NCI-H128 (cell line): Measurements from ENCODE around the gene C1GALT1.
"Not testable (repeated sequence)": the region's sequence is repeated elsewhere in the genome, so short reads cannot be mapped to it uniquely, and the experiment has no call there.

Source experiments
- DNase-seq: peaks from one replicate; lab custom pipeline; 2025; ENCODE audit not compliant: unreplicated experiment; lab: John Stamatoyannopoulos, UW

The C1GALT1 gene

DNA sequence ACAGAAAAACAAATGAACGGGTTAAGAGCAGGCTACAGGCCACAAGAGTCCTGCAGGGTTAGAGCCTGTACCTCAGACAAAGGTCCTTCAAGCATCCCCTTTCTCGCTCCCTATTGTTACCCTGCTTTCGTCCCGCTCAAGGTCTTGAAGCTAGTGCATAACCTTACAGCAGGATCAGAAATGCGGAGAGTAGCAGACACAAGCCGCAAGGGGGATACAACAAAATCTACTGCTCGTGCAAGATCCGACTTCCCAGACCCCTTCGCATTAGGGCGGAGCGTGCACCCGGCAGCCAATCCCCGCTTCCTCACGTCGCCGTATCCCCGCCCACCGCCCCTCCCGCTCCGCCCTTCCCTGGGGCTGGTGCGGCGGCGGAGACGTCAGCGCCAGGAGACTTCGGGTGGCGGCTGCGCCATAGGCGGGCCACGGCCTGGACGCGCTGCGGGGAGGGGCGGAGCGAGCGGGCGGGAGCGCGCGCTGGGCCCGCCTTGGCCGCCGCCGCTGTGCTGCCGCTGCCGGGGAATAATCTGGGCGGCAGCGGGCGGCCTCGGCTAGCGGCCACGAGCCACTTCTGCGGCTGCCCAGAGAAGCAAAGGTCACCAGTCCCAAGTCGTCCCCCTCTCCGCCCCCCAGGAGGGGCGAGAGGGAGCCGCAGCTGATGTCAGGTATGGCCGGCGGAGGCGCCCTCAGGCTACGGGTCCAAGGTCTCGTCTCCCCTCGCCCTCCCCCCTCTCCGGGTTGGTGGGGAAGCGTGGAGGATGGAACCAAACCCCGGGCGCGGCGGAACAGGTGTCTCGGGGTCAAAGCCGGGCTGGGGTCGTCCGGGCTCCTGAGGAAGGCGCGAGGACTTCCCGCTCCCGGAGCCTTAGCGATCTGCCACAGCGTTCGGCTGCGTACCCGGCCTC lies at the start of gene C1GALT1:
Gene C1GALT1 (plus strand): TSS at position 389 of the 905 bp plus-strand sequence. CDS start 51,776 bp downstream, outside the sequence.
- DNase-seq: peak; percentile 91

DNA sequence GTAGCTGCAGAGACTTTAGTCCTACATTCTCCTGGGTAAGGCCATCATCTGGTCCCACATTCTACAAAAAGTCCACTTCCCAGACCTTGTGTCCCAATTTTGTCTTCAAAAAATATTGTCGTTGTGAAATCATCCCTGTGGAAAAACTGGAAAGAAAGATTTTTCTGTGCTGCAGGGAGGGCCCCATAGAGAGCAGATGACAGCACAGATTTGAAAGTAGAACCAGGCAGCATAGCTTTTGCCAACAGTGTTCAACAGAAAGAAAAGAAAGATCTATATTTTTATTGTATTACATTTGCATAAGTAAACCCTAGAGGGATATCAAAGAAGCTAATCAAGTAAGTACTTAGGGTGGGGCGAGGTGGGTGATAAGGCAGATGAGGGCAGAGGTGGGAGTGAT lies 48.3 kb upstream of the C1GALT1 start:
- no peak for DNase-seq

DNA sequence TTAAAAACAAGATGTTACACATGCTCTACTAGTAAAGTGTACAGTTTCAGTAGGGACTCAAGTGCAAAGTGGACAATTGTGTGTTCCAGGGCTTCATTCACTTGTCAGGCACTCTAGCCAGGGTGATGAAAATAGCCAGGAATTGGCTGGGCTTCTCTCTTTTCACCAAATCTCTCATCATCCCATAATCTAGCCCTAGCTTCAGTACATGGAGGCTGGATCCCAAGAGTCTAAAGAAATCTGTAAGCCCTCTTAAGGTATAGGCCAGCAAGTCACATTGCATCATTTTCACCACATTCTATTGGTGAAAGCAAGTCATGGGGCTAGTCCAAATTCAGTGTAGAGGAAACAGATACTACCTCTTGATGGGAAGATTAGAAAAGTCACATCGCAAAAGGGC lies 47.3 kb upstream of the C1GALT1 start:
- no peak for DNase-seq

DNA sequence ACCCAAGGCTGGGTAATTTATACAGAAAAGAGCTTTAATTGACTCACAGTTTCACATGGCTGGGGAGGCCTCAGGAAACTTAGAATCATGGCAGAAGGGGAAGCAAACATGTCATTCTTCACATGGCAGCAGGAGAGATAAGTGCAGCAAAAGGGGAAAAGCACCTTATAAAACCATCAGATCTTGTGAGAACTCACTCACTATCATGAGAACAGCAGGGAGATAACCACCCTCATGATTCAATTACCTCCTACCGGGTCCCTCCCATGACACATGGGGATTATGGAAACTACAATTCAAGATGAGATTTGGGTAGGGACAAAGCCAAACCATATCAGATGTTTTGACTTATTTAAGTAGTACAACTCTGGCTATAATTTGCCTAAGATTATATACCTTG lies 46.4 kb upstream of the C1GALT1 start:
- DNase-seq: not testable (repeated sequence)

DNA sequence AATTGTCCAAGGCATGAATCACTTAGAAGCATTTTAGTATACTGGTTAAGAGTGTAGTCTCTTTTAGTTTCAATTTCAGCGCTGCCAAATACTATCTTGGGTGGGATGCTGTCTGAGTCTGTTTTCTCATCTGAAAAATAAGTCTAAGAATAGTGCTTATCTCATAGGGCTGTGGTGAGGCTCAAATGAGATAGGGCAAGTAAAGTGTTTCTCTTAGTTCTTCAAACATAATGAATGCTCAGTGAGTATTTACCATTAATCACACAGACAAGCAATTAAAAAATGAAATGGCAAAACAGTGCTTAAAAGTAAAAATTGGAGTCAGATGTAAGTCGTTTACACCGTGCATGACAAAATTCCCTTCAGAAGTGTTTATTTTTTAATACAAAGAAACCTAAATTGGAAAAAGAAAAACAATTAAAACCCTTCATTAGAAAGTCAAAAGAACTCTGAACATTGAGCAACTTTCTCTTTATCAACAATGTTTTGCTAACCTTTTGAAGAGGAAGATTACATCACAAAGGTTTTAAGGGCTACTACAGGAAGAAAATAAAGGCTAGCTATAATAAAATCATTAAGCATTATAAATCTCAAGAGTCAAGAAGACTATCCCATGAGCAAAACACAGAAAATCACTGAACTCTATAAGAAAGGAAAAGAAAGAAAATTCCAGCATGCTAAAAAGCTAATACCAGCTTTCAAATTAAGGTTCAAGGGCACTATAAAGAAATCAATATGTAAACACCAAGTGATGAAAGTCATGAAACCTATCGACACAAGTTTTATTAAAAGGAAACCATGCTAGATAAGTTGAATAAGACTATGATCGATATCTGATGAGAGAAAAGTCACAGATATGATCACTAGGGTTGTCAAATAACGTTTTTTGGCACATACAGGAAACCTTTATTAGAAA lies 45.6 kb upstream of the C1GALT1 start:
- no peak for DNase-seq

DNA sequence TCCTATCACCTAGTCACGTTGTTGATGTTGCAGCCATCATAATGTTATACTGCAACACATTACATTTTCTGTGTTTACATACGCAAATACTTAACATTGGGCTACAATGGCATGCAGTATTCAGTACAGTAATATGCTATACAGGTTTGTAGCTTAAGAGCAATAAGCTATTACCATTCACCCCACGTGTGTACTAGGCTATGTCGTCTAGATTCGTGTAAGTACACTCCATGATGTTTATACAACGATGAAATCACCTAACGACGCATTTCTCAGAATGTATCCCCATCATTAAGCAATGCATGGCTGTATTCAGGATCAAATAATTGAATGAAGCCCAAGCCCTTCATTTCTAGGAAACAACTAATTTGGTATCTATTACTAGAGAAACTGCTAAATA lies 43.4 kb upstream of the C1GALT1 start:
- no peak for DNase-seq

DNA sequence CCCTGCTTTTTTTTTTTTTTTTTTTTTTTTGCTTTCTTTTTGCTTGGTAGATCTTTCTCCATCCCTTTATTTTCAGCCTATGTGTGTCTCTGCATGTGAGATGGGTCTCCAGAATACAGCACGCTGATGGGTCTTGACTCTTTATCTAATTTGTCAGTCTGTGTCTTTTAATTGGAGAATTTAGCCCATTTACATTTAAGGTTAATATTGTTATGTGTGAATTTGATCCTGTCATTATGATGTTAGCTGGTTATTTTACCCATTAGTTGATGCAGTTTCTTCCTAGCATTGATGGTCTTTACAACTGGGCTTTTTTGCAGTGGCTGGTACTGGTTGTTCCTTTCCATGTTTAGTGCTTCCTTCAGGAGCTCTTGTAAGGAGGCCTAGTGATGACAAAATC lies 38.9 kb upstream of the C1GALT1 start:
- not testable (repeated sequence) for DNase-seq

DNA sequence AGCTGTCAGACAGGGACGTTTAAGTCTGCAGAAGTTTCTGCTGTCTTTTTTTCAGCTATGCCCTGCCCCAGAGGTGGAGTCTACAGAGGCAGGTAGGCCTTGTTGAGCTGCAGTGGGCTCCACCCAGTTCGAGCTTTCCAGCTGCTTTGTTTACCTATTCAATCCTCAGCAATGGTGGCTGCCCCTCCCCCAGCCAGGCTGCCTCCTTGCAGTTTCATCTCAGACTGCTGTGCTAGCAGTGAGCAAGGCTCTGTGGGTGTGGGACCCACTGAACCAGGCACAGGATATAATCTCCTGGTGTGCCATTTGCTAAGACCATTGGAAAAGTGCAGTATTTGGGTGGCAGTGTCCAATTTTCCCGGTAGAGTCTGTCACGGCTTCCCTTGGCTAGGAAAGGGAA lies 37.2 kb upstream of the C1GALT1 start:
- not testable (repeated sequence) for DNase-seq

DNA sequence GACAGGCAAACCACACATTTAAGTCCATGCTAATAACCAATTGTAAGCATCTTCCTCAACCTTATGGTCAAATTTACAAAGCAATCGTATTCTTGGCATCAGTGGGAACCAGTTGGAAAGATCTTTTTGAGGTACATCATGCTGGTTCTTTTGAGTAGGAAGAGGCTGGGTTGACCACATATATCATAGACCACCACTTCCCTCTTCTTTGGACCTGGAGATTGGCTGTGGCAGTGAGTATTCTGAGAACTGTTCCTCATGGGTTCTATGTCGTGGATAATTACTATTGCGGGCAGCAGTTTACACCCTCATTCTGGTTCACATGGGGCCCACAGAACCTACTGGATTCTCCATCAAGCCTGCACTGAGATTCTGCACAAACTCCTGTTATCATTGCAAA lies 35.5 kb upstream of the C1GALT1 start:
- DNase-seq: no peak

DNA sequence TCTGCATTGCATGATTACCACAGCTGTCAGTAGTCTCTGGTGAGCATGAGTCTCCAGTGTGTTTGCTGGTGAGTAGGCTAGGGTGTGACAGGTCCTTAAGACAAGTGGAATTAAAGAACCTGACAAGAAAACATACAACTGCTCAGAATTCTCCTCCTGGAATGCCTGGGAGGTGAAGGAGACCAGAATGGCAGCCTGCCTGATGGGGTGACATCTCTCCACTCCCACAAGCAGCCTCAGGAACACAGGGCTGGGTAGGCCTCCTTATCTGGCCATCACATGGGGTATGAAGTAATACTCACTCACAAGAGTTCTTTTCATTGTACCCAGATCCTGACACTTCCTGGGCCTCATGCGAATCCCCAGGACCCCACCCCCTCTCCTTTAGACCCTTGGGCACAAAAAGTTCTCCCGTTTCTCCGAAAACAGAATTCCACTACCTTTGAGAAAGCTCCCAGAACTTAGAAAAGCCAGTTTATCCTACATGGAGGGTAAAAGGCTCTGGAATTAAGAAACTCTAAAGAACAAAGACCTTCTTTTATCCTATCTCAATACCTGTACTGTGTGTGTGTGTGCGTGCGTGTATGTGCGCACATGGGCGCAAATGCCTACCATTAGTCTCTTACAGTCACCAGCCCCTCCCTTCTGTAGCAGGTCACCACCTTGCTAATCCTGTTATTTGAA lies 33.4 kb upstream of the C1GALT1 start:
- no peak for DNase-seq

DNA sequence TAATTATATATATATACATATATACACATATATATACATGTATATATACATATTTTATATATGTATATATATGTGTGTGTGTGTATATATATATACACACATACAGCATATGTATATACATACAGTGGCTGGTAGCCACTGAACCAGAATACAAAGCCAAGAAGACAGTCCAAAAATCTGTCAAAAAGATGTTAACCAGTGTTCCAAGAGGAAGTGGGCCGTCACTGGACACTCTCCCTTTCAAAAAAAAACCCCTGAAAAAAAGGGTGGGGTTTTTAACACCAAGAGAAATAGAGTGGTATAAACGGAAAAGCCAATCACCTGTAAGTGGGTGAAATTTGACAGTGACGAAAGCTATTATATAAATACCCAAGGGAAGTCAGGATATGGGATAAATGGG lies 31.1 kb upstream of the C1GALT1 start:
- no peak for DNase-seq

DNA sequence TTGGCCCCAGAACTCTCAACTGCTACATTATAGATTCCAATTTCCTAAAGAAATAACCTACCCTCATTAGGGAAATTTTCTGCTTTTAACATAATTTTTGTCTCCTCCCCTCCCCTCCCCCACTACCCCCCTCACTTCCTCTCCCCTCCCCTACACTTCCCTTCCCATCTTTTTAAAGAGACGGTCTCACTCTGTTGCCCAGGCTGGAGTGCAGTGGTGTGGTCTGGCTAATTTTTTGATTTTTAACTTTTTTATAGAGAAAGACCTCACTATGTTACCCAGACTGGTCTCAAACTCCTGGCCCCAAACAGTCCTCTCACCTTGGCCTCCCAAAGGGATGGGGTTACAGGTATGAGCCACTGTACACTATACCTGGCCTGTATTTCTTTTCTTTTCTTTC lies 30.5 kb upstream of the C1GALT1 start:
- DNase-seq: no peak

DNA sequence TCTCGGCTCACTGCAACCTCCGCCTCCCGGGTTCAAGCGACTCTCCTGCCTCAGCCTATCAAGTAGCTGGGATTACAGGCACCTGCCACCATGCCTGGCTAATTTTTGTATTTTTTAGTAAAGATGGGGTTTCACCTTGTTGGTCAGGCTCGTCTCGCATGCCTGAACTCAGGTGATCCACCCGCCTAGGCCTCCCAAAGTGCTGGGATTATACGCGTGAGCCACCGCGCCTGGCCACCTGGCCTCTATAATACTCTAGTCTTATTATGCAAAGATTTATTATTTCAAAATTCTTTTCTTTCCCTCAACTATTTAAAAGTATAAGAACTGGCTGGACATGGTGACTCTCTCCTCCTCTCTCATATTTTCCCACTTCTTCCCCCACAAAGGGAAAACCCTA lies 30.0 kb upstream of the C1GALT1 start:
- DNase-seq: no peak

DNA sequence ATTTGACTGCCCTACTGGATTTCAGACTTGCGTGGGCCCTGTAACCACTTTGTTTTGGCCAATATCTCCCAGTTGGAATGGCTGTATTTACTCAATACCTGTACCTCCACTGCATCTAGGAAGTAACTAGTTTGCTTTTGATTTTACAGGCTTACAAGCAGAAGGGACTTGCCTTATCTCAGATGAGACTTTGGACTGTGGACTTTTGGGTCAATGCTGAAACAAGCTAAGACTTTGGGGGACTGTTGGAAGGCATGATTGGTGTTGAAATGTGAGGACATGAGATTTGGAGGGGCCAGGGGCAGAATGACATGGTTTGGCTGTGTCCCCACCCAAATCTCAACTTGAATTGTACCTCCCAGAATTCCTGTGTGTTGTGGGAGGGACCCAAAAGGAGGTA lies 28.0 kb upstream of the C1GALT1 start:
- not testable (repeated sequence) for DNase-seq

DNA sequence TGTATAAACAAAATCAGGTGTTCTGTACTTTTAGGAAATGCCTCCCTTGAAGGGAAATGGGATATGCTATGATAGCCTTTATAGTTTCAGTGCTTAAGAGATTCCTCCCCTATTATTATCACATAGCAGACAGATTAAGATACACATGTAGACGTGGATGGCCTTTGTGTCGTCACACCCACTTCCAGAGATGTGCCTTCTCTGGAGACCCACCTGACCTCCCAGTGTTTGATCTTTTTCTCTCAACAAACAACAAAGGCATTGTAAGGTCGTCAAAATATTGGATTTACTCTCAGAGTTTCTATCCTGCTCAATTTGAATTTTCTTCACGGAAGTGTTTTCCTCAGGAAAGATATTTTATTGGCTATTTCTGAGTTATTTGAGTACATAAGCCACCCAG lies 25.7 kb upstream of the C1GALT1 start:
- no peak for DNase-seq

DNA sequence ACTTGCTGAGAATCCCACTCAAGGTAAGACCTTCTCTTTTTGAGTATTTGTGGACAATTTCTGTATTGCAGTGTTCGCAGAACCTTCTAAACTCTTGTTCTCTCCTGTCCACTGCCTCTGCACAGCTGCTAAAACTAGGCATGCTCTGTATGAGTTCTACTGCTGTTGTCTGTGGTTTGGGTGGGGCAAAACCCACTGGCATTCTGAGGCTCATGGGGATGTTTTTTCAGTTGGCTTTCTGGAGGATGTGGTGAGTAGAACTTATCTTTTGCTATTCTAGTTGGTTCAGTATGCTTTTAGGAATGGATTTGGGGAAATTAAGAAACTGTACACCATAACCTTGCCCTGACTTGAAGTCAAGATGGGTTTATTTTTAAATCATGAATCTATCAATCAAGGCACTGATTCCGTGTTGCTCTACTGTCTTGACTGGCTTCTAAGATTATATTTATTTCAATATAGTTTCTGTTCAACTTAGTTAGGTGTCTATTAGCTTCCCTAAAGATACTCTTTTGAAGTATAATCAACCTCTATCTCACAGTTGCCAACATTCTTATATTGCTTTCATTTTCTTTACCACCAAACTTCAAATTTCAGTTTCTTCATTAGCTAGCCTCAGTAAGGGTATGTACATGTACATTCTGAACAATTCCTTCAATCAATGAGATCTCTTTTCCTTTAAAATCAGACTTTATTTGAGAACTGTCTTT lies 25.0 kb upstream of the C1GALT1 start:
- no peak for DNase-seq

DNA sequence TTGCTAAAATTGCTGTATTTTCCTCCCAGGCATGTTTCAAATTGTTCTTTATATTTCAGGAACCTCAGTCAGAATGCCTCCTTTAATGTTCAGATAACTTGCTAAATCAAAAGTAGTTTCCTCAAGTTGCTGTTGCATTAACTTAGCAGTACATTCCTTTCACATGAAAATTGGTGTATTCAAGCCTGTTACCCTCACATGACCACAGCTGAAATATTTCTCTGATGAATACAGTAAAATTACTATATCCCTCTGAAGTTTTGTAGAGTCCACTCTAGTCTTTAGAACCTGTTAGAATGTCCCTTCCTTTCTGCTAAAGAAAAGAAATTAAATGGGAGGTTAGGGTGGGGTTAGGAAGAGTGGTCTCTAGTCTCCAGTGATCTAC lies 24.5 kb upstream of the C1GALT1 start:
- DNase-seq: no peak

DNA sequence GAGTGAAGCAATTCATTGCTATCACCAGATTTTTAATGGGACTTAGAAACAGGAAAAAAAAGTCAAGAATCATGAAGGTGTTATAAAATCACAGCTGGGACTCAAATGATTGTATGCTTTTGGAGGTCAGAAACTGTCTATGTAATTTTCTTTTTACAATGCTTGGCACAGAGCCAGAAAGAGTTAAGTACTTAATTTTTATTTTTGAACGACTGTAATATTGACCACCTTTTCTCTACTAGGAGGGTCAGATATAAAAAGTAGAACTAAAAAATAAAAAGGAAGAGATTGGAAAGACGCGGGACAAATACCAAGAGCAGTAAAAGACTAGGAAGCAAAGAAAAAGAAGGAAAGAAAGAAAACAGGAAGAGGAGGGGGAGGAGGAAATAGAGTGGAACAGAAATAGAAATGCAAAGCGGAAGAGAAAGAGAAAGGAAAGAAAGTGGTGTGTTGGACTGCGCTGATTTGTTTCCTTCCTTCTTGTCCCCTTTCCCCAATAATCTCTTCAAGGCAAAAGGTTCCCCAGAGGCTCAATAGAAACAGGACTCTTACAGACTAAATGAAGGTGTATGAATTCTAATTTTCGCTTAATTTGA lies 23.2 kb upstream of the C1GALT1 start:
- no peak for DNase-seq

DNA sequence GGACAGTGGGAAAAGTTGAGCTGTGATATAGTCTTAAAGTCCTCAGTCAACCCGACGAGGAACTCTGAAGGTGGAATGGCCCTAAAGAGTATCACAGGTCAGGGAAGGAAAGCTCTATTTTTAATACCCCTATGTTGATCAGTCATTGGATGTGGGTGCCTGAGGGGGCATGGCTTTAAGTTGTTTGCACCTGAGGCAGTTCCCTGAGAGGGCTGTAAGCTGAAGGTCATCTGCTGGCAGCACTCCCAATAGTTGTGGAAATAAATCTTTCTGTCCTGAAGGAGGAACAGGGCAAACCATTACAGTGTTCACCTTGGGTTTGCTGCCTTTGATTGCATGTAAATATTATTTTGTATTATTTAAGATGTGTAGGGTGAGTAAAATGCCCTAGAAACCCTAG lies 17.8 kb upstream of the C1GALT1 start:
- no peak for DNase-seq

DNA sequence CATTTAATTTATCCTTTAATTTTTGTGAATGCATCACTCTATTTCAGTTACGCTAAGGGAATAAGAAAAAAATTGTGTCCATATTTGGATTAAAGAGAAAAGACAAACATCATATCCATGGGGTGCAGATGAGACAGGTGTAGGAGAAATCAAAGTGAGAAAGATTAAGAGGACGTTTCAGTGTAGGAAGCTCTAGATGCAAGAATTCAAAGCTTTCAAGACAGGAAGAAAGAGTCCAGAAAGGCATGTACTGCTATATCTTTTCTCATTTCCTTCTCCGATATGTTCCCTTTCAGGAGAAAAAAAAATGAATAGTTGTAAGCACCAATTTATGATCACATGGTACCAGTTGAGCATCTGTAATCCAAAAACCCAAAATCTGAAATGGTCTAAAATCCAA lies 17.0 kb upstream of the C1GALT1 start:
- DNase-seq: no peak
